Stimulated activated CD8-positive, alpha-beta memory T cell treated with anti-CD3 and anti-CD28 coated beads, Interleukin-2, amount 100 ng/mL, for 48 hours (primary cell): ENCODE results near the gene AHDC1.
"Not testable (repeated sequence)": the region's sequence is repeated elsewhere in the genome, so short reads cannot be mapped to it uniquely, and the experiment has no call there.

Source experiments
- DNase-seq, 2 donors: peaks; one replicate each; pipeline ENCODE4 v3.0.0-alpha.2; 2020; ENCODE audit warnings: low read depth in 2 of 2

The AHDC1 gene

GRCh38 chr1:27633298-27633610 is 29.3 kb upstream of the AHDC1 start:
- no peak for DNase-seq

DNA sequence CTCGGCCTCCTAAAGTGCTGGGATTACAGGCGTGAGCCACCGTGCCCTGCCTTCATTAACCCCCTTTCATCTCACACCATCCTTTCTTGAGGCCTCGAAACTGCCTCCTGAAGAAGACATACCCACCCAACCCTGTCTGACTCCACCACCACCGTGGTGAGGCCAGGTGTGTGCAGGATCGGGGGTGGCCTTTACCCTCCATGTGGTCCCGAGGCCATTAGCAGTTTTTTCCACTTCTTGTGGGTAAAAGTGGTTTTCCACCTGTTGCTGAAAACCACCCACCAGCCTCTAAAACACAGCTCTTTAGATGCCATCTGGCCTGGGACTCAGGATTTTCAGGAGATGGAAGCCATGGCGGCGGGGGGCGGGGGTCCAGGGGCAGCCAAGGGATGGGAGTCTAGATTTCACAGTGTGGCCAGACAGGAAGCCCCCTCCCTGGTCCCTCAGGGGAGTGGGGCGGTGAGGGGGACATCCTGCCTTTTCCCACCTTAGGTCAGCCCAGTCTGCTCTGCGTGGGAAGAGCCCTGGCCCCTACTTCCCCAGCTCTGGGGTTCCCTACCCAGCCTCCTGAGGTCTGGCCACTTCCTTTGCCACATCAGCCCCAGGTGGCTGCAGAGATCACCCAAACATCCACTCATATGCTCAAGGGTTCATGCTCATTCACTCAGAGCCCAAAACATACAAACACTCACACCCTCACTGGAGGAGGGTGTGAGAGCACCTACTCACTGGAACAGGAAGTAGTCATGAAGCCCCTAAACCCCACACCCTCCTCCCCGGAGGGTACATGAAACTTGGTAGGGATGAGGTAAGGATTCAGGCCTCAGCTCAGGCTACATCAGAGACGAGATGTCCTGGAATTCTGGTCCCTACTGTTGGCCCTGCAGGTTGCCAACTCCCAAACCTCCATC is 28.7 kb upstream of the AHDC1 start:
- DNase-seq = peak; percentile 56 to 63

GRCh38 chr1:27630859-27631491 is 27.0 kb upstream of the AHDC1 start:
- no peak for DNase-seq

DNA sequence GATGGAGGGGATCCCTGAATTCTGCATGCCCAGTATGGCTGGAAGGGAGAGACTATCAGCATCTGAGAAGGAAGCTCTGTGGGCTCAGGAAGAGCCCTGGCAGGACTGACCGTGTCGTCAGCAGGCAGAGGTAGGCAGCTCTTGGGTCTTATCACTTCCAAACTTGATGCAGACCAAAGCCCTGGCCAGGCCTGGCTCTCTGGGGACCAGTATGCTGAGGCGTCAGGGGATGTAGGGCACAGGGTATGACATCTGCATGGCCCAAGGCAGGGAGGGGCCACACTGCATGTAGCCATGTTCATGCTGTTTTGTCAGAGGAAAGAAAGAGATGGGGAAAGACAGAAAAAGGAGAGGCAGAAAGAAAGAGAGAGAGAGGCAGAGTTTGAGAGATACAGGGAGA is 24.8 kb upstream of the AHDC1 start:
- no peak for DNase-seq

DNA sequence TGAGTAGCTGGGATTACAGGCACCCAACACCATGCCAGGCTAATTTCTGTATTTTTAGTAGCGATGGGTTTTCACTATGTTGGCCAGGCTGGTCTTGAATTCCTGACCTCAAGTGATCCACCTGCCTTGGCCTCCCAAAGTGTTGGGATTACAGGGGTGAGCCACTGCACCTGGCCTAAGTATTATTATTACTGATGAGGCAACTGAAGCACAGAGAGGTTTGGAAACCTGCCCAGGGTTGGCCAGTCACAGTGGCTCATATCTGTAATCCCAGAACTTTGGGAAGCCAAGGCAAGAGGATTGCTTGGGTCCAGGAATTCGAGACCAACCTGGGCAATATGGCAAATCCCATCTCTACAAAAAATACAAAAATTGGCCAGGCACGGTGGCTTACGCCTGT is 23.8 kb upstream of the AHDC1 start:
- not testable (repeated sequence) for DNase-seq

- no peak for DNase-seq
Observed at GRCh38 chr1:27627061-27627460, 23.1 kb upstream of the AHDC1 start.

DNA sequence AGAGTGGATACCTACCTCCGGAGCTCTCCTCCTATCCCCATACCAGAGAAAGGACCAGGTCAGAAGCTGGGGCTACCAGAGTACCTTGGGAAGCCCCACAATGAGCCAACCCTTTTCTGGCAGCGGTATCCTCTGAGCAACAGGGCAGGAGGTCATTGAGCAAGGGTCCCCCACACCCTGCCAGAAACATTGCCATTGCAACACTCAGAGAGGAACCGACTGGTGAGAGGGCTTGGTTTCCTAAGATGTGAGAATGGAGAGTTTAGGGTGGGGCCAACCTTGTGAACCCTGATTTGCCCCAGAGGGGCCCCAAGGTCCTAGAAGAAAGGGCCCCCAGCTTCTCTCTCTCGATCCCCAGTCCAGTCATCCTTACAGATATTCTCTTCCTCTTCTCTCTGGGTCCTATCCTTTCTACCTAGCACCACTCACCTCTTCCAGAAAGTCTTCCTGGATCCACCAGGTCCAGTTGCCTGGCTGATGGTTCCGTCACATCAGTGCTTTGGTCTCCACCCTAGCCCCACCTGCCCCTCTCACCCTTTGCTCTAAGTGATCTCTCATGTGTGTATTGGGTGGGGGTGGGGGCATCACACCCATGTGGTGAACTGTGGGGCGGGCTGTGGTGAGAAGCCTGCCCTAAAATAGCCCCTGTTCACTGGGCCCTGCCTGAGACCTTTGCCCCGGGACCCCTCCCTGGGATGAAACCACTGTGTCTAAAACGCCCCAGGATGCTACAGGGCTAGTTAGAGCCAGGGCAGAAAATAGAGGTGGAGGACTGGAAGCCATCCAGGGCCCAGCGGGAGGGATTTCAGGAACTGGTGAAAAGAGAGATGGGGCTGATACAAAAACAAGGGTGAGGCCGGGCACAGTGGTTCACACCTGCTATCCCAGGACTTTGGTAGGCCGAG is 22.3 kb upstream of the AHDC1 start:
- DNase-seq = no peak

GRCh38 chr1:27624467-27625178 is 20.7 kb upstream of the AHDC1 start:
- no peak for DNase-seq

DNA sequence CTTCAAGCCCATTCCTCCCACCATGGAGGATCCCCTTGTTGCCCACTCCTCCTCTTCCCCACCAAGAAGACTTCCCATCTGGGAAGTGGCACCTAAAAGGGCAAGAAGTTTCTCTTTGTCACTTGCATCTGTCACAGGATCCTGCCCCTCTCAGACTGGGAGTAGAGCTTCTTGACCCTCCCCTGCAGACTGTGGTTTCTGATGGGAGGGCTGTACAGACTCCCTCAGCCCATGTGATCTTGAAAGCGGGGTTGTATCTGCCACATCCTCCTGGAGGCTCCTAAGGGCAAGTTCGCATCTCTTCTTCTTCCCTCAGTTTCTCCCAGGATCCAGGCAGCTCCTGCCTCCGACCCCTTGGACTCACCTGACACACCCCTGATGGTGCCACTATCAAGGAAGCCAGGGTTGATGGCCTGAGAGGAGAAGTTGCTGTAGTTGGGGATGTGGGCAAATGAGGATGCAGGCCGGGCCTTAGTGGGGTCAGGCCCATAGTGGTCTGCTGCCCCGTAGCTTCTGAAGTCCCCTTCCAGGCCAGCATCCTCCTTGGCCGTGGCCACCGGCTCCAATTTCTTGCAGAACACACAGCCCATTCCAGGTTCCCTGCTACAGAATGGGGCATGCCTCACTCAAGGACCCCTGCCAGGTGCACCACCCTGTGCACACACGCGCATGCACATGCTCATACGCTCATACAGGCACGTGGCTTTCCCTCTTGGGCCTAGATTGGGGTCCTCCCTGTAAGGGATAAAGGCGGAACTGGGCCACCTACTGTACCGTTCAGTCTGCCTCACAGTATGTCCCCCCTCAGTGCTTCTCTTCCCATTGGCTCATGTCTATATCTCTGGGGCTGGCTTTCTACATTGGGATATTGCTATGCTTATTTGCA is 19.6 kb upstream of the AHDC1 start:
- no peak for DNase-seq

GRCh38 chr1:27622828-27623227 is 18.9 kb upstream of the AHDC1 start:
- DNase-seq = no peak

DNA sequence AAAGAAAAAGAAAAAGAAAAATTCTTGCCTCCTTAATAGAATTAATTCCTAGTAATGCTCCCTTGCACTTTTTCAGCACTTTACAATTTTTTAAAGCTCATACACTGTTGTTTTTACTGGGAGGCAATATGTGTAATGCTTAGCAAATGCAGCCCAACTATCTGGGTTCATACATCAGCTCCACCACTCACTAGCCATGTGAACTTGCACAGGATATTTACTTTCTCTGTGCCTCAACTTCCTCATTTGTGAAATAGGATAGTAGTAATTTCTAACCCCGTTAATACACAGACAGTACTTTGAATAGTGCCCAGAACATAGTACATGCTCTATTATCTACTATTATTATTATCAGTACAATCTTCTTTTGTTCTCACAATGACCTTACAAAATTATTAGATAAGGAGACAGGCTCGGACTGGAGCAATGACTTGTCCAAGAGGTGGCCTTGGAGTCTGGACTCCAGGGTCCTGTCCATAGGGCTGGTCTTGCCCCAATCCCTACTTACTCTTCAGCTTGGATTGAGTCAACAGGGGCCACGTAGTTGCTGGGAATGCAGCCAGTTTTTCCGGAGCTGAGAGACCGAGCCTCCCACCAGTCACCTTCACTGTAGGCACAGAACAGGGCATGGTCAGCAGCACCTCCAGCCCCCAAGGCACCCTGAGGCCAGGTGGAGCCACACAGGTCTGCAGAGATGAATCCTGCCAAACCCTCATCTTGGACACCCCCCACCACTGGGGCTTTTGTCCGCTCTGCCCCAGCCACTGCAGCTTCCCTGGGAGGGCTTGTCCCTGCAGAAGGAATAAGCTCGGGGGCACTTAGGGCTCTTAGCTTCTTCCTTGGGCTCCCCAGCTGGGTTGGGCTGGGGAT is 17.3 kb upstream of the AHDC1 start:
- no peak for DNase-seq

DNA sequence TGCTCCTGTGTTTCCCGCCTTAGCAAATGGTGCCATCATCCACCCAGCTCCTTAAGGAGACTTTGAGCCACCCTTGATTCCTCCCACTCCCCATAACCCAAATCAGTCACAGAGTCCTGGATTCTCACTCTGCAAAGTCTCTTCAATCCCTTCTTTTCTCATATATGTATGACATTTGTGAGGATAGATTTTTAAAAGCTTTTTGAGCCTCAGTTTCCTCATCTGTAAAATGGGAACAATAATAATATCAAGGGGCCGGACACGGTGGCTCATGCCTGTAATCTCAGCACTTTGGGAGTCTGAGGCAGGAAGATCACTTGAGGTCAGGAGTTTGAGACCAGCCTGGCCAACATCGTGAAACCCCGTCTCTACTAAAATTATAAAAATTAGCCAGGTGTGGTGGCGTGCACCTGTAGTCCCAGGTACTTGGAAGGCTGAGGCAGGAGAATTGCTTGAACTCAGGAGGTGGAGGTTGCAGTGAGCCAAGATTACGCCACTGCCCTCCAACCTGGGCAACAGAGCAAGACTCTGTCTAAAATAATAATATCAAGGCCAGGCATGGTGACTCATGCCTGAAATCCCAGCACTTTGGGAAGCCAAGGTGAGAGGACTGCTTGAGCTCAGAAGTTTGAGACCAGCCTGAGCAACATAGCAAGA is 16.0 kb upstream of the AHDC1 start:
- DNase-seq = not testable (repeated sequence)

DNA sequence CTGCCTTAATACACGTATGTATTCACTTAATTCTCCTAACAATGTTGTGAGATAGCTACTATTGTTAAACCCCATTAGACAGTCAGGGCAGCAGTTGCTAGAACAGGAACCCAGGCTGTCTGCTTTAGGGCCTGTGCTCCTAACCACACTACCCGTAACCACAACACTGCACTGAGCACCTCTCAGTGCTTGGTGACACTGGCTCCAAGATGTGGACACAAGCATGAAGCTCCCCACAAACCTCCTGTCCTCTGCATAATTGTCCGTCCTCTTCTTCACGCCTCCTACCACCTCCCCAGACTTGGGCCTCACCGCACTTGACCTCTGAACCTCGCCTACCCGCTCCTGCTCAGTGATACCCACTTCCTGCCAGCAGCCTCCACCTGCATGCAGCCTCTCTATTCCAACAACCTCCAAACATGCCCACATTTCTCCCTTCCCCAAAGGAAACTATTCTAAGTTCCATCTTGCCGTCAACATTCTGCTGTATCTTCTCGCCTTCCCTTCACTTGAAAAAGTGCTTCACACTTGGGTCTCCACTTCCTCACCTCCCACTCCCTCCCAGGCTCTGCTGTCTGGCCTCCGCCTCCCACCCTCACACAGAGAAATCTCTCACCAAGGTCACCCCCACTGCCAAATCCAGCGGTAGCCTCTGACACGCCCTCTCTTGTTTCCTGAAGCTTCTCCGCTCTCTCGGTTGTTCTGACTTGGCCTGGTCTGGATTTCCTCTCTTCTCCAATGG is 14.6 kb upstream of the AHDC1 start:
- no peak for DNase-seq

DNA sequence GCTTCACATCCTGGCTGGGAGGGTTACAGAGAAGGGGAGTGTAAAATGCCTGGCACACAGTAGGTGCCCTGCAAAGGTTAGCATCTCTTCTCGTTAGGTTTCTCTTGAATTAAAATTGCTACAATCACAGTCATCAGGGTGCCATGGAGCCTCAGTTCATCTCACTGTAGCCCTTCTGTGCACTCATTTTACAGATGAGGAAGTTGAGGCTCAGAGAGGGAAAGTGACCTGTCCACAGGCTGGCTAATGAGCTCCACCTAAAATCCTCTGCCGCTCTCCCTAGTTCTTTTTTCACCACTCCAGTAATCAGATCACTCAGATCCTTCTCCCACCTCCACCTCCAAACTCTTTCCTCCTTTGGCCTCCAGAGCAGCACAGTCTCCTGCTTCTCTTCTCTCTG is 13.5 kb upstream of the AHDC1 start:
- DNase-seq = no peak

DNA sequence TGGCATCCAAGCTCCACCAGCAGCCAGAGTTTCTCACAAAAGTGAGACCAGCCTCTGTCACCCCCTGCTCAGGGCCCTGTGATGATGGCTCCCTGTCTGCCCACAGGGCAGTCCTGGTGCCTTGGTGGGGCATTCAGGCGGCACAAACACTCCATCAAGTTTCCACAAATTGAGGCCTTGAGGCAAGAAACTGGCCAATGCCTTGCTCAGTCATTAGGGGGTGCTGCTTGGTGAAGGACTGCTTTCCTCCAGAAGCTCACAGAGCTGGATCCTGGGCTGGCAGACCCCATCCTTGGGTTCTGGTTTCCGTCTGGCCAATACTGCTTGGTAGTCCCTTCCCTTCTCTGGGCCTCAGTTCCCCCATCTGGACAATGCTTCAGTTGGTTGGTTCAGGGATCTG is 12.5 kb upstream of the AHDC1 start:
- DNase-seq = no peak

DNA sequence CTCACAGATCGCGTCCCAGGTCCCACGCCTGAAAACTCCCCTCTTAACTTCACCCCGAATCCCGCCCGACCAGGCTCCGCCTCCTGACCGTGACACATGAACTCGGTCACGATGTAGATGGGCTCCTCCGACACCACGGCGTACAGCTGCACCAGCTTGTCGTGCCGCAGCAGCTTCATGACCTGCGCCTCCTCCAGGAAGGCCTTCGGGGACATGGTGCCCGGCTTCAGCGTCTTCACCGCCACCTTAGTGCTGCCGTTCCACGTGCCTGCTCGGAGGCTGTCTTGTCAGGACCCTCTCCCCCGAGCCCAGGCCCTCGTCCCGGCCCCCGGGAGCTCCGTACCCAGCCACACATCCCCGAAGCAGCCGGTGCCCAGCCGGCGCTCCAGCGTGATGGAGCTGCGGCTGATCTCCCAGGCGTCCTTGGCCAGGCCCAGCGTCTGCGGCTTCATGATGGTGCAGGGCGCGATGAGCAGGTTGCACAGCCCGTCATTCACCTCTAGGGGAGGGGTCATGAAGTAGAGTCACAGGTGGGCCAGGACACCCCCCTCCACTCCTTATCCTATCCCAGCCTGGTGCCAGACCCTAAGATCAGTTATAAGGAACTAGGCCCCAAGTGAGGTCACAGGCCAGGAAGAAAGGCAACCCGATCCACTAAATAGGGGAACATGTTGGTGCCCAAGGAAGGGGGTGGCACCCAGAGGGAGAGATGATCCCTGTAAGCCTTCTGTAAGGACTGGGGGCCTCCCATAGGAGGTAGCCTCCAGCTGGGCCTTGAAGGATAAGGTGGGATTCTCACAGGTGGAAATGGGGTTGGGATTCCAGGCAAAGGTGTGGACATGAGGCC is 11.6 kb upstream of the AHDC1 start:
- no peak for DNase-seq

DNA sequence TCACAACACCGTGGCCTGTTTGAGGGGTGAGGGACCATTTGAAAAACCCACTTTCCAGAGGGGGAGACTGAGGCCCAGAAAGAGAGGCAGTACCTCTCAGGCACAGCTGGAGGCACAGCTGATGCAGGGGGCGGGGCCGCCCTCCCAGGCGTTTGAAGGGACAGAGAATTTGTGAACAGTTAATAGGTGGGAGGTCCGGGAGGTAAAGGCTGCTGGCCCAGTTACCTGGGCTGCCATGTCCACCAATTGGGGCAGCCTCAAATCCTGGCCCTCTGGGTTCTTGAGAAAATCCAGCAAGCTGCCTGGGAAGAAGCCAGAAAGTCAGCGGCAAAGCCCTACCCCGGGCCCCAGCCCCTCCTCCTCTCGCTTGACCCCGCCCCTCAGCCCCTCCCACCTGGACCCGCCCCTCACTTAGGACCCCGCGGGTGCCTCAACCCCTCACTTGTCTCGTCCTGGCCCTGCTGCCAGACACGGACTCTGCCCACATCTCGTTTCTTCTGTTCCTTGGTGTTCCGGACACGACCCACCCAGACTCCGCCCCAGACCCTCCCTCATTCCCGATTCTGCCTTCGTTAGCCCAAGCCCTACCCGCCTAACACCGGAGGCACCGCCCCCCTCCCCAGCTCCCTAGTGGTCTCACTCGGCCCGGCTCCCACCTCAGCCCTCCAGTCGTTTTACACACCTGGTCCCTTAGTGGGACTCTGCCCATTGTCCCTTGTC is 10.8 kb upstream of the AHDC1 start:
- DNase-seq = no peak
